Measurements from ENCODE around the gene CDX4. TPM values are rescaled to one million over a fixed set of nuclear protein-coding genes. Genes with fewer than 3 reads are reported as not detected.

CDX4 gene, protein sequence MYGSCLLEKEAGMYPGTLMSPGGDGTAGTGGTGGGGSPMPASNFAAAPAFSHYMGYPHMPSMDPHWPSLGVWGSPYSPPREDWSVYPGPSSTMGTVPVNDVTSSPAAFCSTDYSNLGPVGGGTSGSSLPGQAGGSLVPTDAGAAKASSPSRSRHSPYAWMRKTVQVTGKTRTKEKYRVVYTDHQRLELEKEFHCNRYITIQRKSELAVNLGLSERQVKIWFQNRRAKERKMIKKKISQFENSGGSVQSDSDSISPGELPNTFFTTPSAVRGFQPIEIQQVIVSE
- total RNA-seq = not detected

DNA sequence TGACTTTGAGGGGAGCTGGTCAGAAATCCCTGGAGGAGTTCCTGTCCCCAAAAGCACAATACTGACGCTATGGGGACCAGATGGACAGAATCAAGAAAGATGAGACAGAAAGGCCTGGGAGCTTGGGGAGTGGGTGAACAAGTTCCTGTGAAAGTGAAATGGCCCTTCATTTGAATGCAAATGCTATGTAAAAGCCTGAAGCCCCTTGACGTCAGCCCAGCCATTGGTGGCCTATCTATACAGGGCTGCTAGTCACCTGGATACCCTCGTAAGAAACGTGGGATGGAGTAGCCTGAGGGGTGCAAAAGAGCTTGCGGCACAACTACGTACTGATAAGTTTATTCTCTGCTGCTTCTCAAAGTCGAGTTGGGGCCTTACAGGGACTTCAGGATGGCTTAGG, at the start of gene CDX4:
TSS of gene CDX4 (plus strand) at position 223 of the 400 bp plus-strand sequence. CDS start 201 bp downstream, outside the sequence.
- TF ChIP-seq CTCF (IDR thresholded peaks at IDR 0.05; ENCODE audit: low read depth) = no peak

- TF ChIP-seq CTCF (IDR thresholded peaks at IDR 0.05; ENCODE audit: low read depth) = no peak
Observed at GRCh38 chrX:73398185-73398914, 48.5 kb upstream of the CDX4 start.

DNA sequence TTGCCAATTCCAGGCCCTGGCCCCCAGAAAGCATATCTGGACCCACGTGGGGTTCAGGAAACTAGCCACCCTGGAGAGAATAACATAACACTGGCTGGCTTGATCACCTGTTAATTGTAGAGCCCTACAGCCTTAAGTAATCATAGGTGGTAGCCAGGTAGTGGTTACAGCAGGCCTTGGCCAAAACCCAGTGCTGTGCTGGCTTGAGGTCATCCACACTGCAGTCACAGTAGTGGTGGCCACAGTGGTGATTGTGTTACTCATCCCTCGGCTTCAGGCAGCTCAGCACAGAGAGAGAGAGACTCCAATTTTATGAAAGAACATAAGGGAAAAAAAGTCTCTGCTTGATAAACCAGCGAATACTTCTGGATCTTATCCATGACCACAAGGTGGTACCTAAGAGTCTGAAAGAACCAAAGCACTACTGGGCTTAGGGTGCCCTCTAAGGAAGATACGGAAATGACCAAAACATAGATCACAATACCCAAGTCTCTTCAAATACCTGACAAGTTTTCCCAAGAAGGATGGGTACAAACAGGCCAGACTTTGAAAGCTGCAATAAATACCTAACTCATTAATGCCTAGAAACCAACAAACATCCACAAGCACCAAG, 46.6 kb upstream of the CDX4 start:
- no peak for TF ChIP-seq CTCF (IDR thresholded peaks at IDR 0.05; ENCODE audit: low read depth)

DNA sequence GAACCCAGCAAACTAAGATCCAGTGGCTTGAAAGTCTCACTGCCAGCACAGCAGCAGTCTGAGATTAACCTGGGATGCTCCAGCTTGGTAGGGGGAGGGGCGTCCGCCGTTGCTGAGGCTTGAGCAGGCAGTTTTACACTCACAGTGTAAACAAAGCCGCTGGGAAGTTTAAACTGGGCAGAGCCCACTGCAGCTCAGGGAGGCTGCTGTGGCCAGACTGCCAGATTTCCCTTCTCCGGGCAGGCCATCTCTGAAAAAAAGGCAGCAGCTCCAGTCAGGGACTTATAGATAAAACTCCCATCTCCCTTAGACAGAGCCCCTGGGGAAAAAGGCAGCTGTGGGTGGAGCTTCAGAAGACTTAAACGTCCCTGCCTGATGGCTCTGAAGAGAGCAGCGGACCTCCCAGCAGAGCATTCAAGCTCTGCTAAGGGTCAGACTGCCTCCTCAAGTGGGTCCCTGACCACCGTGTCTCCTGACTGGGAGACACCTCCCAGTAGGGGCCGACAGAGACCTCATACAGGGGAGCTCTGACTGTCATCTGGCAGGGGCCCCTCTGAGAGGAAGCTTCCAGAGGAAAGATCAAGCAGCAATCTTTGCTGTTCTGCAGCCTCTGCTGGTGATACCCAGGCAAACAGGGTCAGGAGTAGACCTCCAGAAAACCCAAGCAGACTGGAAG, 45.1 kb upstream of the CDX4 start:
- no peak for TF ChIP-seq CTCF (IDR thresholded peaks at IDR 0.05; ENCODE audit: low read depth)

DNA sequence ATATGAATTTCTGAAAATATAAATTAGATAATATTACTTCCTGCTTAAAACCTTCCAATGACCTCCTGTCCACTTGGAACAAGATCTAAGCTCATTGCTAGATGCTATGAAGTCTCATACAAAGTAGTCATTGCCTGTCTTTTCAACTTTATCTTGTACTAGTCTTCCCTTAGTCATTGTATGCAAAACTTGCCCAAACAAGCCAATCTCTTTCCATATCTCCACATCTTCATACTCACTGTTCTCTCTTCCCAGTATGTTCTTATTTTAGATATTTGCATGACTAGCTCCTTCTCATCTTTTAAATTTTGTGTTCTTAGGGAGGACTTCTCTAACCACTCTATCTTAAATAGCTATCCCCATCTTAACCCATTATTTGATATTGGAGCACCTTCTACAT, 33.9 kb upstream of the CDX4 start:
- TF ChIP-seq CTCF (IDR thresholded peaks at IDR 0.05; ENCODE audit: low read depth) = no peak

DNA sequence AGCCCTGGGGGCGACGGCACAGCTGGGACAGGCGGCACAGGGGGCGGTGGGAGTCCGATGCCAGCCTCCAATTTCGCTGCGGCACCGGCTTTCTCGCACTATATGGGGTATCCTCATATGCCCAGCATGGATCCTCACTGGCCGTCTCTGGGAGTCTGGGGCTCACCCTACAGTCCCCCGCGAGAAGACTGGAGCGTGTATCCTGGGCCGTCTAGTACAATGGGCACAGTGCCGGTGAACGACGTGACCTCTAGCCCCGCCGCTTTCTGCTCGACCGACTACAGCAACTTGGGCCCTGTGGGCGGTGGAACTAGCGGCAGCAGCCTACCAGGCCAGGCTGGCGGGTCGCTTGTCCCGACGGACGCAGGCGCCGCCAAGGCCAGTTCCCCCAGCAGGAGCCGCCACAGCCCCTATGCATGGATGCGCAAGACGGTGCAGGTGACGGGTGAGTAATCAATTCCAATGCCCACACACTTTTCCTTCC, 500 bp downstream of the CDX4 start:
- no peak for TF ChIP-seq CTCF (IDR thresholded peaks at IDR 0.05; ENCODE audit: low read depth)
